Aorta (tissue), 5 donors: ENCODE data around the gene LRRC36. TPM values are rescaled to one million over a fixed set of nuclear protein-coding genes. Genes with fewer than 3 reads are reported as not detected.

Source experiments
- ATAC-seq: fragments of 200-7000 bp; cut with Tn5 transposase; one replicate; pipeline ENCODE4 v1.9.1; 2022; ENCODE audit warnings: moderate library complexity; ENCODE audit not compliant: low FRiP score
- DNase-seq, 2 donors: peaks; one replicate each; pipeline ENCODE4 v3.0.0-alpha.2; 2020
- H3K27ac ChIP-seq, 2 donors: one replicate each; pipeline ENCODE4 v1.5.1; 2013; ENCODE audit warnings: low read length in 2 of 2, mild to moderate bottlenecking in 2 of 2, moderate library complexity in 2 of 2, control low read depth in 1 of 2, inconsistent platforms in 1 of 2, low read depth in 1 of 2
- H3K27me3 ChIP-seq, 2 donors: one replicate each; pipeline ENCODE4 v1.6.1; 2013; ENCODE audit warnings: control low read depth in 1 of 2, low read length in 1 of 2, mild to moderate bottlenecking in 1 of 2, moderate library complexity in 1 of 2; ENCODE audit not compliant: insufficient read depth in 2 of 2, control insufficient read depth in 1 of 2
- H3K36me3 ChIP-seq, 2 donors: one replicate each; pipeline ENCODE4 v1.6.1; 2013; ENCODE audit warnings: control low read depth in 1 of 2, low read length in 1 of 2, mild to moderate bottlenecking in 1 of 2; ENCODE audit not compliant: insufficient read depth in 2 of 2, control insufficient read depth in 1 of 2
- H3K4me1 ChIP-seq, 2 donors: one replicate each; pipeline ENCODE4 v1.6.1; 2013; ENCODE audit warnings: low read length in 2 of 2, control low read depth in 1 of 2, mild to moderate bottlenecking in 1 of 2, moderate library complexity in 1 of 2; ENCODE audit not compliant: insufficient read depth in 2 of 2, control insufficient read depth in 1 of 2
- H3K4me3 ChIP-seq, 2 donors: one replicate each; pipeline ENCODE4 v1.5.1; 2013; ENCODE audit warnings: low read length in 2 of 2, control low read depth in 1 of 2, mild to moderate bottlenecking in 1 of 2
- H3K9me3 ChIP-seq: one replicate; pipeline ENCODE4 v1.6.1; 2013; ENCODE audit warnings: mild to moderate bottlenecking, low read length; ENCODE audit not compliant: control insufficient read depth
- WGBS, 2 donors: extraction: QIAGEN DNeasy Blood & Tissue Kit; methylation state at CpG; one replicate each; pipeline ENCODE4 v1.1.7; 2013; 5-methylcytosine and 5-hydroxymethylcytosine counted together
- intact Hi-C, 2 donors: fragments of 100-400 bp; cut with DNase I; formaldehyde crosslinking; loops; one replicate each; pipeline versions ENCODE4 v1.14.2 to v1.15.0; 2022
- polyA plus RNA-seq, 2 donors: library from polyadenylated mRNA; stranded (reverse); fragments of 200-250 nt; gene quantifications; one replicate each; pipeline ENCODE4 v1.2.3, GENCODE V29; 2013
- total RNA-seq, 2 donors: library from RNA; stranded (reverse); fragmentation: NEBNext Ultra II Directional; extraction: Animal tissue kit (Norgen Biotek cat#: 25700); gene quantifications; one replicate each; pipeline ENCODE4 v1.2.1, GENCODE V29; 2021
- donor health status: healthy with polysubstance abuse.
- donor health status: Bipolar disorder and iron deficiency.
- donor health status: DM: no; HTN: no; CAD: no.
- donor health status: DM: no; HTN: no; CAD: no.
- donor health status: DM: yes; HTN: yes; CAD: no.

The LRRC36 gene
- total and polyA plus RNA-seq, 4 donors = 0.51 TPM; not detected in 3

DNA sequence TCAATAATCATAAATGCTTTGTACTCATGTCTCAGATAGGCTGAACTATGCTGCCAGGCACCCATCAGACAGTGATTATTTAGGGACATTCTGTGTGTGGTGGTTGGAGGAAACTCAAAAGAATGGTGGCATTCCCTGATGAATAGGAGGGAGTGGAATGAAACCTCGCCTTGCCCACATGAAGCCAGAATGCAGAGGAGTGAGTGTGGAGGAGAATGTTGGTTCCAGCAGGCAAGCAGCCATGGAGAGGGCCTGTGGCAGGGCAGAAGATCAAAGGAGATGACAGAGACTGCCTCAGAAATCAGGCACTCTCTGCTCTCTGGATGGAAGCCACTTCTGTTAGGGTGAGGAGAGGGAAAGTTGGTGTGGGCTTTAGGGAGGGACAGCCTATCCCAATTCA lies 22.6 kb upstream of the LRRC36 start:
- H3K9me3 ChIP-seq = no peaks in the 10 kb centered on the region
- H3K4me1 ChIP-seq = no peaks in the 10 kb centered on the region
- no peak overlapping the region for H3K27ac ChIP-seq
- DNase-seq (no peak), ATAC-seq (no peak)
- intact Hi-C loops = no loop called here
- H3K4me3 ChIP-seq = no peak overlapping the region
- H3K36me3 ChIP-seq = no peaks in the 10 kb centered on the region
- no peaks in the 10 kb centered on the region for H3K27me3 ChIP-seq
- 67 to 69% methylated on average over 1 of the region's 1 CpG for WGBS, 2 donors

DNA sequence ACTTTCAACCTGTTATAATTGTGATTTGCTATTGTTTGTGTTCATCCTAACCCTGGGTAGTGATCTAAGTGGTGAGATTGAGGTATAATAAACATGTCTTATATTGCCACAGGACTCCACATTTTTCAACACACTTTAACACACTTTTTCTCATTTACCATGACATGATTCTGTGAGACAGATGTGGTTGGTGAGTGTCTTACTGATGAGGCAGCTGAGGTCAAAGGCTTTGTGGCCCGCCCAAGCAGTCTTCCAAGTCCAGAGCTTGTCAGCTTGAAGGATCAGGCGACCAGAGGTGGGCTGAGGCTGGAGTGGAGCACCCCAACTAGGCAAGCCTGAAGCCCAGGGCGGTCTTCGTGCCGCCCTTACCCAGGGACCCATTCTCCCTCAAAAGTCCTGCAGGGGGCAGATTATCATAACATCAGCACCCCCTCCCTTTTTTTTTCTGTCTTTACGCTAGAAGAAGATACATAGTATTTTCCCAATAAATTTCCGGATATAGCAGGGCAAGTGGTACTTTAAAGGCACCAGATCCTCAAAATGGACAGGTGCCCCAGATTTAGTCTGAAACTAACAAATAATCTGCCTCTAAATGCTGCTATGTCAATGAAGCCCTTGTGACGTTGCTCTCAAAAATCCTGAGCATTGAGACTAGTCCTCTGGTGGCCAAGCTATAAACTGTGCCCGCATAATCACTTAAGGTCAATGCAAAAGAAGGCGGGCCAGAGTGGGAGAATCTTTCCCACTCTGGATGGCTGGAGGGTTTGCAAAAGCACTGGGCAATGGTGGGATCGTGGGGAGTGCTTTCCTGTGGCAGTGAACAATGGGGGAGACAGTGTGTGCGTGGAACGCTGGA lies 21.2 kb upstream of the LRRC36 start:
- 90% methylated on average over 13 of the region's 13 CpGs for WGBS, 2 donors
- Histone ChIP-seq H3K36me3 (no peaks in the 10 kb centered on the region), H3K9me3 (no peaks in the 10 kb centered on the region), H3K27me3 (no peaks in the 10 kb centered on the region), H3K4me1 (no peaks in the 10 kb centered on the region), H3K27ac (no peak overlapping the region), H3K4me3 (no peak overlapping the region)
- ATAC-seq (no peak), DNase-seq (no peak)
- intact Hi-C loops = no loop called here

DNA sequence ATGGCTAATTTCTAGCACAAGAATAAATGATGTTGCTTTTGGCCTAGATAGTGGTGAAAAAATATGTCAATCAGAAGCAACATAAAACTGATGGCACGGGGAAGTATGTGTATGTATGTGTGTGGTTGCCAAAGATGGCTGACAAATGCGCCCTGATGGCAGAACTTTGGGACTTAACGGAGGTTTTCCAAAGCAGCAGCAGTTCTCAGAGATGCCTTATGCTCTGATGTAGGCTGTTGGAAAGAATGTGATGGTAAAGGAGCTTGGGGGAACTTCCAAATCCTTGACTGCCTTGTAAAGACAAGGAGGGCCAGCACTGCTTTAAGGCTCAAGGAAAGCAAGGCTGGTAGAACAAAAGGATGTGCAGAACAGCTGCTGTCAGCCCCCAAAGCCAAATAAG lies 16.1 kb upstream of the LRRC36 start:
- H3K36me3 ChIP-seq = no peaks in the 10 kb centered on the region
- H3K4me3 ChIP-seq = no peak overlapping the region
- no peak for DNase-seq
- ATAC-seq = no peak
- no peaks in the 10 kb centered on the region for H3K27me3 ChIP-seq
- intact Hi-C loops = no loop called here
- 81 to 88% methylated on average over 3 of the region's 3 CpGs for WGBS, 2 donors
- H3K4me1 ChIP-seq = peaks cover 0 to 2% of the 10 kb centered on the region in 2 donors
- H3K9me3 ChIP-seq = no peaks in the 10 kb centered on the region
- H3K27ac ChIP-seq = no peak overlapping the region

DNA sequence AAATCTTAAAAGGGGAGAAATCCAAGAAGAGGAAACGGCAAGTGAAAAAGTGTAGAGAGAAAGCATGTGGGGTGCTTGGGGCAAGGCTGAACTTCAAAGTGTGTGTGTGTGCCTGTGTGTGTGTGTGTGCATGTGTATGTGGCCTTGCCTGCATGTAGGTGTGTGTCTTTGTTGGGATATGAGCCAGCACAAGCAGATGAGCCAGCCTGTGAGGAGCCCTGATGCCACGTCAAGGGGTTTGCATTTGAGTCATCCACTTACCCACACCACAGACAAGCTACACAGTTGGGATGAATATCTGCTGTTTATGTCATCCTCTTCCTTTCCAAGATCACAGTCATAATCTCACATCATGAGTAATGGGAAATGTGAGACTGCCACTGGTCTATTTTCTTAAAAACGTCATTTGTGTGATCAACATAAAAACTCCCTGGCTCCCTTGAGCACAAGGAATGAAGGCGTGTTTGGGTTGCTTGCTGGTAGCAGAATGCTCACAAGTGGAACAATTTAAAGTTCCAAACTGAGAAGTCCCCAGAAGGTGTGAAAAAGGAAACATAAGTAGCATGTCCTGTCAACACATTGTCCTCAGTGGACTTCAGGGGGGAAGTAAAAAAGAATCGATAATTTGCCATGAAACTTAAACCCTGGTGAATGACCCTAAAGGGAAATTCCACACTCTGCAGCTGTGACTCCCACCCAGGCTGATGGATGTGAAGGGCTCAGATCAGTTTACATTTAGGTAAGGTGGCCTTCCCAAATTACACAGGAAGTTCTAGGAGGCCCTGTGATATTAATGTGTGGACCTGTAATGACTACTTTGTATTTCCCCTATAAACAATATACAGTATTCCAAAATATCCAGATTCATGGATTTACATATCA lies 14.8 kb upstream of the LRRC36 start:
- Histone ChIP-seq H3K4me3 (no peak overlapping the region), H3K9me3 (no peaks in the 10 kb centered on the region), H3K27ac (no peak overlapping the region), H3K27me3 (no peaks in the 10 kb centered on the region), H3K4me1 (peaks cover 0 to 2% of the 10 kb centered on the region in 2 donors), H3K36me3 (no peaks in the 10 kb centered on the region)
- DNase-seq (peak in 1 of 2 donors; percentile 74), ATAC-seq (peak; percentile 79)
- intact Hi-C loops = no loop called here
- 17 to 25% methylated on average over 5 of the region's 5 CpGs for WGBS, 2 donors

DNA sequence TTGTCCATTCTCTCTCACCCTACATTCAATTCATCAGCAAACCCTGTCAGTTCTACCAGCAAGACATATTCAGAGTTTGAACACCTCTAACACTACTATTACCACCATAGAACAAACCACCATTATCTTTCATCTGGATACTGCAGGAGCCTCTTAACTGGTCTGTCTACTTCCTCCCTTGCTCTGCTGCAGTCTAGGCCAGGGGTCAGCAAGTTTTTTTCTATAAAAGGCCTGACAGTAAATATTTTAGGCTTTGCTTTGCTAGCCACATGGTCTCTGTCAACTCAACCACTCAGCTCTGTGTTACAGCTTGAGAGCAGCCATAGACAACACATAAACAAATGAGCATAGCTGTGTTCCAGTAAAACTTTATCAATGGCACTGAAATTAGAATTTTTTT lies 13.9 kb upstream of the LRRC36 start:
- intact Hi-C loops = no loop called here
- ATAC-seq = no peak

DNA sequence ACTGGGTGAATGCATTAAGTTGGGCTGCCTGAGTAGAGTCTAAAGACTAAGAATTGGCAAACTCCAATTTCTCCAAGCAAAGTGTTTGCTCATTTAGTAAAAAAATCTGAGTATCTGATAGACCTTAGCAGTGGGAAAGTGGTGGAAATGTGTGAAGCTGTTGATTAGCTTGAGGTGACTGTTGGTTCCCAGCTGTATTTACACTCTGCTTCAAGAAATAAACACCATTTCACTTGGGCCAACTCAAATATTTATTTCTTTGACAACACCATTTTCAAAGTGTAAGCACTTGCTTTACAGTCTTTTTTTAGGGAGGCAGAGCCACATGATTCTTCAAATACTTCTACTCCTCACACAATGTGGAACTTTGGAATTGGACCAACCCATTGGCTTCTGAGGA lies 8.8 kb upstream of the LRRC36 start:
- DNase-seq = no peak
- no peak overlapping the region for H3K27ac ChIP-seq
- no peaks in the 10 kb centered on the region for H3K27me3 ChIP-seq
- ATAC-seq = no peak
- intact Hi-C loops = no loop called here
- no peak overlapping the region for H3K4me3 ChIP-seq
- no peaks in the 10 kb centered on the region for H3K4me1 ChIP-seq
- no peaks in the 10 kb centered on the region for H3K36me3 ChIP-seq
- peaks cover 2% of the 10 kb centered on the region for H3K9me3 ChIP-seq

More for the DNA sequence above, 13.9 kb upstream of the LRRC36 start:
- peaks cover 0 to 2% of the 10 kb centered on the region in 2 donors for H3K4me1 ChIP-seq
- no peaks in the 10 kb centered on the region for H3K9me3 ChIP-seq
- H3K27ac ChIP-seq = no peak overlapping the region
- H3K4me3 ChIP-seq = no peak overlapping the region
- no peak for DNase-seq
- H3K36me3 ChIP-seq = no peaks in the 10 kb centered on the region
- no peaks in the 10 kb centered on the region for H3K27me3 ChIP-seq

DNA sequence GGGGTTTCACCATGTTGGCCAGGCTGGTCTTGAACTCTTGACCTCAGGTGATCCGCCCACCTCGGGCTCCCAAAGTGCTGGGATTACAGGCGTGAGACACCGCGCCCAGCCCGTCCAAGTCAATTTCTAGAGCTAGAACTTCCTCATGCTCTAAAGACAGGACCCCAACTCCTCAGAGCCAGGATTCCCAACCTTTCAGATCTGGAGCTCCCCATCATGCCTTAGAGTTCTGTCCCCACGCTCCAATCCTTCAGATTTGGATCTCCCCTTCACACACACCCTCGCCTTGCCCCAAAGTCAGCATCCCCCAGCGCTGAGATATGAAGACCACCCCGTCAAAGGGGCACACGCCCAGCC lies 522 bp upstream of the LRRC36 start:
- no peaks in the 10 kb centered on the region for H3K27me3 ChIP-seq

DNA sequence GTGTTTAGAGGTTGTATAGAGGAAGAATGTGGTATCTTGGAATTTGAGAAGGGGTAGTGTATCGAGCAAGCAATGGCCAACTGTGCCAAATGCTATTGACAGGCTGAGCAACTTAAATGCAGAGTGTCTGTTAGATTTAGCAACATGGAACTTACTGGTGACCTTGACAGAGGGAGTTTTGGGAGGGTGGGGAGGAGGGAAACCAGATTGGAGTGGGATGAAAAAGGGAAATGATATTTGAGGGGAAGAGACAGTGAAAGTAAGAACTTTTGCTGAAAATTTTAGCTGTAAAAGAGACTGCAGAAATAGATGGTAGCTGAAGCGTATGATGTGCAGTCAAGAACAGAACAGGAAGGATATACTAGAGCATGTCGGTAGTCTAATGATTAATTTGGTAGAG lies 1.1 kb downstream of the LRRC36 start:
- ATAC-seq (no peak), DNase-seq (no peak)
- Histone ChIP-seq H3K36me3 (no peaks in the 10 kb centered on the region), H3K27me3 (no peaks in the 10 kb centered on the region), H3K27ac (no peak overlapping the region), H3K4me1 (no peaks in the 10 kb centered on the region), H3K4me3 (no peak overlapping the region), H3K9me3 (no peaks in the 10 kb centered on the region)
- 68 to 77% methylated on average over 3 of the region's 3 CpGs for WGBS, 2 donors
- intact Hi-C loops = no loop called here

More for the DNA sequence above, 522 bp upstream of the LRRC36 start:
- DNase-seq = no peak
- no peak overlapping the region for H3K27ac ChIP-seq
- H3K4me3 ChIP-seq = no peak overlapping the region
- intact Hi-C loops = no loop called here
- no peak for ATAC-seq
- H3K4me1 ChIP-seq = no peaks in the 10 kb centered on the region
- no peaks in the 10 kb centered on the region for H3K9me3 ChIP-seq
- WGBS, 2 donors = 44 to 47% methylated on average over 11 of the region's 11 CpGs
- H3K36me3 ChIP-seq = no peaks in the 10 kb centered on the region

DNA sequence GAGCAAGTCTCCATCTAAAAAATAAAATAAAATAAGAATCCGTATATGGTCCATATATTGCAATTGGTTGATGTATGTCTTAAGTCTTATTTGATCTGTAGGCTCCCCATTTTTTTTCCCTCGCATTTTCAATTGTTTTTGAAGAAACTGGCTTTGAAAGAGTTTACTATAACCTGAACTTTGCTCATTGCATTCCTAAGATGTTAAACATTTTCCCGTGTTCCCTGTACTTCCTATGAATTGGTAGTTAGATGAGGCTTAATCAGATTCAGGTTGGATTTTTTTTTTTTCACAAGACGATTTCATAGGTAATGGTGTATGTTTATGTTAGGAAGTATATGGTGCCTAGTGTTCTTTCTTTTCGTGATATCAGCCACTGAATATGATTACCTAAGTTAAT lies 3.3 kb downstream of the LRRC36 start:
- H3K4me3 ChIP-seq = no peak overlapping the region
- H3K9me3 ChIP-seq = no peaks in the 10 kb centered on the region
- intact Hi-C loops = no loop called here
- no peaks in the 10 kb centered on the region for H3K27me3 ChIP-seq
- DNase-seq (no peak), ATAC-seq (no peak)
- H3K4me1 ChIP-seq = no peaks in the 10 kb centered on the region
- H3K27ac ChIP-seq = no peak overlapping the region
- no peaks in the 10 kb centered on the region for H3K36me3 ChIP-seq
- WGBS, 2 donors = 66 to 67% methylated on average over 5 of the region's 5 CpGs
